ENCODE data around the gene POC1A. TPM values are rescaled to one million over a fixed set of nuclear protein-coding genes. Genes with fewer than 3 reads are reported as not detected.
A peak's percentile ranks its signal among the peaks of the same experiment; 100 is the strongest.

Gene POC1A
- total and polyA plus RNA-seq, 9 of the 15 experiments (the other 6 are each of a cell fraction or from before 2014, with no cell fraction given) = 7.2 to 17.5 (median 12.1) TPM

DNA sequence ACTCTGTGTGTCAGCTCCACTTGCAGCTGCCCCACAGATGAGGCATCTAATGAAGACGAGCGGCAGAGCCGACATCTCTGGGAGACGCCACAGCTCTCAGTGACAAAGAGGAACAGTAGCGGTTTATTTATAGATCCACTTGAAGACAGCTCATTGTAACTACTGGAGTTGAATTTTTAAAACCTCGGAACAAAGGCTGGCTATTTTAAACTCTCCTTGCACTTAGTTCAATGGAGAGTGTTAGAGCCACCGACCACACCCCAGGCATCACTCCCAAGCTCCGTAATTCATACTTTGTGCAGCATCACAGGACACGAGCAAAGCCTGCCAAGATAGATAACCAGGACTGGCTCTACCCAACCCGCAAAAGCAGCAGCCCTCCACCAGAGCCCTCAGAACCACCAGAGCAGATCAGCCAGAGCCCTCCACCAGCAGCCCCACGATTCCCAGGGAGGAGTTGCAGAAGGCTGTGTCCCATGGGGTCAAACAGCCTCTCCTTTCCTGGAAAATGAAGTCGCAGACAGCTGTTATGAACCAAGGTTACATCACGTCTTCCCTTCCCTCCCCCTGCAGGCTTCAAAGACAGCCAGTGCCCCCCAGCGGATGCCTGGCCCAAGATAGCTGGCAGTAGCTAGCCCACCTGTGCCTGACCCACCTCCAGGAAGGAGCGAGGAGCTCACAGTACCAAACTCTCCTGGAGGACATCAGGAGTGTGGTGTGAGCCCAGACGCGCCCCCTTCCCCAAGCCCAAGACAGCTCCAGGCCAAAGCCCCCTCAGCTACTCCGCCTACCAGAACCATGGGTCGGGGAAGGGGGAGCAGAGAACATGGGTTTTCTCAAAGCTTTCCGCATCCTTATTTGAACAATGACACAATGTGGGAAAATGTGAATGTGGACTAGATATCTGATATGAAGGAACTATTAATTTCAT, 45.7 kb downstream of the POC1A start:
- peaks cover 35% of the 10 kb centered on the region; the same call in 2 of the 3 replicates for H3K36me3 ChIP-seq (ENCODE audit: control insufficient read depth, insufficient read depth, low read length)
- no peak for FAIRE-seq
- no peak overlapping the region for H3K27ac ChIP-seq (ENCODE audit: extremely low read depth, low read depth, low read length)
- BruUV-seq (replicated peaks) = no TSS peak
- H3K79me2 ChIP-seq (ENCODE audit: control insufficient read depth, insufficient read depth, low read length) = no peaks in the 10 kb centered on the region
- H3K9ac ChIP-seq (ENCODE audit: insufficient read depth in 1 of 2, low read depth in 2 of 2, low read length in 2 of 2) = peak overlapping the region in 1 of 2 experiments; percentile 37; a peak in 2 of 4 replicates
- no peaks in the 10 kb centered on the region for H3K9me1 ChIP-seq (ENCODE audit: control insufficient read depth, insufficient read depth, low read length)
- no peaks in the 10 kb centered on the region for H3K9me3 ChIP-seq (replicated peaks; ENCODE audit: control insufficient read depth, insufficient read depth, low read depth, low read length)
- H3K4me3 ChIP-seq = no peak overlapping the region
- ChIA-PET POLR2A (interaction anchor here (0.6 kb wide), 1 partner anchor 45 kb away, joined by 3 read pairs; the partner anchor contains the start of gene POC1A), CTCF (ENCODE audit: low intra/inter-chr PET ratio) (no interaction called here)
- in situ Hi-C loops (cut with MboI) (no loop called here), intact Hi-C loops (cut with micrococcal nuclease) (no loop called here)
- peaks cover 4 to 5% of the 10 kb centered on the region in 2 experiments; a peak in 4 of 5 replicates for H3K4me1 ChIP-seq (replicated peaks in 1 of 2; ENCODE audit: control insufficient read depth in 2 of 2, insufficient read depth in 2 of 2, low read length in 2 of 2)
- H2AFZ ChIP-seq (ENCODE audit: low read depth, low read length) = no peak overlapping the region
- WGBS (ENCODE audit: insufficient coverage, low coverage, missing lambda C conversion rate) = 65% methylated on average over 13 of the region's 20 CpGs
- peak; percentile 40 to 54 (median 46) for DNase-seq (ENCODE audit: extremely low read depth in 1 of 4, low spot score in 3 of 4)
- H4K20me1 ChIP-seq (replicated peaks; ENCODE audit: control insufficient read depth, insufficient read depth, low read length) = no peaks in the 10 kb centered on the region
- peak; percentile 82 for ATAC-seq
- no peaks in the 10 kb centered on the region for H3K27me3 ChIP-seq (ENCODE audit: control insufficient read depth in 2 of 2, insufficient read depth in 2 of 2, low read length in 2 of 2)
- no peak overlapping the region for H3K4me2 ChIP-seq (ENCODE audit: insufficient read depth, low read length)
- TF ChIP-seq CXXC5 (CRISPR knock-in tag; IDR thresholded peaks at IDR 0.05) (0 out of 2 replicates have a peak, but pooled peaks have one; percentile 20), MAFK (IDR thresholded peaks at IDR 0.05; ENCODE audit: low read length) (no peak), REST (IDR thresholded peaks at IDR 0.05; ENCODE audit: borderline replicate concordance) (peak; percentile 29; the same call in 1 of the 2 replicates), REST (CRISPR knock-in tag; IDR thresholded peaks at IDR 0.05; ENCODE audit: low read depth) (no peak), CEBPG (CRISPR knock-in tag; IDR thresholded peaks at IDR 0.05) (no peak), CEBPG (tag; conservative IDR thresholded peaks at IDR 0.05 in 1 of 2, IDR thresholded peaks at IDR 0.05 in 1 of 2) (0 out of 4 replicates have a peak, but pooled peaks of 1 of the 2 experiments have one; percentile 22), HDAC1 (IDR thresholded peaks at IDR 0.05) (0 out of 4 replicates have a peak, but pooled peaks of 1 of the 2 experiments have one; percentile 19), RAD21 (CRISPR knock-in tag; conservative IDR thresholded peaks at IDR 0.05 in 1 of 2, IDR thresholded peaks at IDR 0.05 in 1 of 2) (peak in 1 of 2 experiments; percentile 72; a peak in 2 of 4 replicates), MEIS2 (IDR thresholded peaks at IDR 0.05; ENCODE audit: partially characterized antibody) (peak; percentile 10), SMAD4 (CRISPR knock-in tag; conservative IDR thresholded peaks at IDR 0.05) (peak; percentile 54; the same call in 1 of the 2 replicates)
- TF ChIP-seq, protein P1, sequence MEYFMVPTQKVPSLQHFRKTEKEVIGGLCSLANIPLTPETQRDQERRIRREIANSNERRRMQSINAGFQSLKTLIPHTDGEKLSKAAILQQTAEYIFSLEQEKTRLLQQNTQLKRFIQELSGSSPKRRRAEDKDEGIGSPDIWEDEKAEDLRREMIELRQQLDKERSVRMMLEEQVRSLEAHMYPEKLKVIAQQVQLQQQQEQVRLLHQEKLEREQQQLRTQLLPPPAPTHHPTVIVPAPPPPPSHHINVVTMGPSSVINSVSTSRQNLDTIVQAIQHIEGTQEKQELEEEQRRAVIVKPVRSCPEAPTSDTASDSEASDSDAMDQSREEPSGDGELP (CRISPR knock-in tag; IDR thresholded peaks at IDR 0.05; ENCODE audit: borderline replicate concordance) = peak; percentile 43; the same call in 1 of the 2 replicates

Measured in K562 (cell line).